Measurements from ENCODE around the gene OTUD5.

DNA sequence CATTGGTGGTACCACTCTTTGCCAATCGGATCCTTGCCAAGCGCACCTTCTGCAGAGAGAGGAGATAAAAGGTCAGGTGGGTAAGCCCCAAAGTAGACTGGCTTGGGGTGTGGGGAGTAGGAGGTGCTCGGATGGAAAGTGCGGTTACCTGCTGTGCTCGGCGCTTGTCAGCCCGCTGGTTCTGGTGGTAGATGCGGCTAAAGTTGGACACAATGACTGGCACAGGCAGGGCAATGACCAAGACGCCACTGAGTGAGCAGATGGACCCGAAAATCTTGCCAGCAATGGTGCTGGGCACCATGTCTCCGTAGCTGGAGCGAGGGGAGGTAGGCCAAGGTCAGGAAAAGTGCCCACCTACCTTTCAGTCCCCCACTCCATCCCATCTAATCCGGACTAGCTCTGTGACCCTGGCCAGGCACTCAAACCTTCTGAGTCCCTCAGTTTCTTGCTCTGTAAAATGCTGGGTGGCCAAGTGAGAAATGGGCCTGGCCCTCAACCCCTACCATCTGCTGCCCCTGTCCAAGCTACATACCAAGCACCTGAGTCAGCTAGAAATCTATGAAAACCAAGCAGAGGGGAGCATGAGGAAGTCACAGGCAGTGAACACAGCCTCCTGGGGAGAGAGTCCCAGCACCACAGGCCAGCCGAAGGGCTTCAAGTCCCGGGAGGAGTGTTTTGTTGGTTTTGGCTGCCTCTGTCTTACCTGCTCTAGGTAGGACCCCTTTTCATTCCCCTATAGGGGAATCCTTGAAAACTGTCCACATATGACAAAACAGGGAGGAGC is 9.6 kb upstream of the OTUD5 start:
- TF ChIP-seq, protein P1, sequence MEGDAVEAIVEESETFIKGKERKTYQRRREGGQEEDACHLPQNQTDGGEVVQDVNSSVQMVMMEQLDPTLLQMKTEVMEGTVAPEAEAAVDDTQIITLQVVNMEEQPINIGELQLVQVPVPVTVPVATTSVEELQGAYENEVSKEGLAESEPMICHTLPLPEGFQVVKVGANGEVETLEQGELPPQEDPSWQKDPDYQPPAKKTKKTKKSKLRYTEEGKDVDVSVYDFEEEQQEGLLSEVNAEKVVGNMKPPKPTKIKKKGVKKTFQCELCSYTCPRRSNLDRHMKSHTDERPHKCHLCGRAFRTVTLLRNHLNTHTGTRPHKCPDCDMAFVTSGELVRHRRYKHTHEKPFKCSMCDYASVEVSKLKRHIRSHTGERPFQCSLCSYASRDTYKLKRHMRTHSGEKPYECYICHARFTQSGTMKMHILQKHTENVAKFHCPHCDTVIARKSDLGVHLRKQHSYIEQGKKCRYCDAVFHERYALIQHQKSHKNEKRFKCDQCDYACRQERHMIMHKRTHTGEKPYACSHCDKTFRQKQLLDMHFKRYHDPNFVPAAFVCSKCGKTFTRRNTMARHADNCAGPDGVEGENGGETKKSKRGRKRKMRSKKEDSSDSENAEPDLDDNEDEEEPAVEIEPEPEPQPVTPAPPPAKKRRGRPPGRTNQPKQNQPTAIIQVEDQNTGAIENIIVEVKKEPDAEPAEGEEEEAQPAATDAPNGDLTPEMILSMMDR (IDR thresholded peaks at IDR 0.05): no peak
- TF ChIP-seq POLR2AphosphoS5 (IDR thresholded peaks at IDR 0.05) (no peak), POLR2A (IDR thresholded peaks at IDR 0.05; ENCODE audit: low read depth) (no peak)

Data from esophagus muscularis mucosa (tissue), 3 donors.